Activated CD4-positive, alpha-beta T cell treated with anti-CD3 and anti-CD28 coated beads, Interleukin-2, amount 50 U/mL, for 4 hours (primary cell): Measurements from ENCODE around the gene FCGBP.
"Not testable (repeated sequence)": the region's sequence is repeated elsewhere in the genome, so short reads cannot be mapped to it uniquely, and the experiment has no call there.

Experiments used
- DNase-seq, 2 experiments: peaks; one replicate each; pipeline ENCODE4 v3.0.0-alpha.2; 2020

FCGBP gene

DNA sequence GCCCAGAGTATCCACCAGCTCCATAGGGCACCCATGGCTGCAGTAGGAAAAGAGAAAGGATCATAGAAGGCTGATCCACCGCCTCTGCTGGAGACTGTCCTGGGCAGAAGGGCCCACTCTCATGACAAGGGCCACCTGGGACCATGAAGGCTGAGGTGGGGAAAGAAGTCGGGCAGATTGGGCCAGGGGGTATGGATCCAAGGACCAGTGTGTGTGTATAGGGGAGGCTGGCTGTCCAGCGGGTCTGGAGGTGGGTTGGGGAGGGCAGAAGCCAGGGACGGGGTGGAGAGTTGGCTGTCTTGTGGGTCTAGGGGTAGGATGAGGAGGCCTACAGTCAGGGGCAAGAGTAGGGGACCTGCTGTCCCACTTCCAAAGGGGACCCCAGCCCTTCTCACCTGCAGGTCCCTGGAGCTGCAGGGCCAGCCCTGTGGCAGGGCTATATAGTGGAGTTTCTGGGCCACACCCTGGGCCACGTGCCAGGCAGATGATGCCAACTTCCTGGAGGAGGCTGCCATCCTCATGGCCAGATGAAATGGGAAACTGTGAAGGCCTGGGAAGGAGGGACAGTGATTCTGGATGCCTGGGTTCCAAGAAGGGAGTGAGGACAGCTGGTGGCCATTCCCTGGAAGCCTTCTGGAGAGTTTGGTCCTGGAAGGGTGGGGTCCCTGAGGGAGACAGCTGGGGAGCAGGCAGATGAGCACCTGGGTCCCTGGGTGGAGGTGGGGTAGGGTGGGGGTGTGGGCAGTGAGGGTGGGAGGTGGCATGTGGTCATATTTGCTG, at the start of gene FCGBP:
Gene FCGBP, minus strand, starts transcription at position 51 of the 780 bp plus-strand sequence.
- no peak for DNase-seq

DNA sequence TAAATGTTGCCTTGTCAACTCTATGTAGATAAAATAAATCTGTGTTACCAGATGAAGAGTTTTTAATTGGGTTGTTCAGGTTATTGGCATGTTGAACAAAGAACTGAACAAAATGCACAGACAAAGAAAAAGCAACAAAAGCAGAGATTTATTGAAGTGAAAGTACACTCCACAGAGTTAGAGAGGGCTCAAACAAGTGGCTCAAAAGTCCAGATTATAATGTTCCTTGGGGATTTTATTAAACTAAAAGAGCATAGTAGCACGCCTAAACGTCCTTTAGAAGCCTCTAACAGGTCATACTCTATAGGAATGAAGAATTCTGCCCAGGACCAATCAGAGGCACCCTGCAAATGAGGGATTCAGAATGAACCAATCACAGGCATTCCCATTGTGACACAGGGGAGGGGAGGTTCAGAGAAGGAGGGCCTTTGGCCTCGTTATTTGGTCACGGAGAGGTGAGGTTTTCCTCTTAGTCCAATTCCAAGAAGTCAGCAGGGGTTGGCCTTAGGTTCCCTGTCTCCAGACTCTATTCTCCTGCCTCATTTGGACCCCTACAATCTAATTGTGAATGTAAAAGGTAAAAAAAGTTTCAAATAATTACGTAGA, 49.4 kb upstream of the FCGBP start:
- DNase-seq = no peak

DNA sequence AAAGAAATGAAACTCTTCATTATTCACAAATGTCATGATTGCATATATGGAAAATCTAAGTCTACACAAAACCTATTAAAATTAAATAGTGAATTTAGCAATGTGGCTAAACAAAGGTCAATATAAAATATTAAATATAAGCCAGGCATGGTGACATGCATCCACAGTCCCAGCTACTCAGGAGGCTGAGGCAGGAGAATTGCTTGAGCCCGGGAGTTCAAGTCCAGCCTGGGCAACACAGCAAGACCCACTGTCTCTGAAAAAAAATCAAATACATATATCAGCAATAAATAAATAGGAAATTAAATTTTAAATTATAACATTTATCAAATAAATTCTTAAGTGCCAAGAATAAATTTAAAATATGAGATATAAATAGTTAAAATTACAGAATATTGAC, 48.4 kb upstream of the FCGBP start:
- DNase-seq = no peak

DNA sequence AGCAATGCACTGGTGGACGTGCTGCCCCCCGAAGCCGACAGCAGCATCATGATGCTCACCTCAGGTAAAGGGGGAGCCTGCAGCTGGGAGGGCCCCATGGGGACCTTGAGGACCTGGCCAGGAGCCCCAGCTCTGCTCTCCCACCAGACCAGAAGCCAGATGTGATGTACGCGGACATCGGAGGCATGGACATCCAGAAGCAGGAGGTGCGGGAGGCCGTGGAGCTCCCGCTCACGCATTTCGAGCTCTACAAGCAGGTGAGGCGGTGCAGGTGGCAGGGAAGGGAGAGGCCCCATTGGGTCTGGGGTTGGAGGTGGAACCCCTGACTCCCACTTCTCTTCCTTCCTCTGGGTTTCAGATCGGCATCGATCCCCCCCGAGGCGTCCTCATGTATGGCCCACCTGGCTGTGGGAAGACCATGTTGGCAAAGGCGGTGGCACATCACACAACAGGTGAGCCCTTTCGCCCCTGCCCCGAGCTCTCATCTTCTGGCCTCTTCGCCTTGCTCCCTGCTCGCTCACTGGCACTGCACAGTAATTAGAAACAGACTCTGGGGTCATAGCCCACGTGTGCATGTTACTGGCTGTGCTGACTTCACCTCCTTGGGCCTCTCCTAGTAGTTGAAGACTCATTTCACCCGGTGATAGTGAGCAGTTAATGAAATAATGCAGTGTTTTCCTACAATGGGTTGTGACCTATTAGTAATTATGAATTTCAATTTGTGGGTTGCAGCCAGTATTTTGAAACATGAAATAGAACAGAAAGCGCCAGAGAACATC, 40.1 kb upstream of the FCGBP start:
- no peak for DNase-seq

DNA sequence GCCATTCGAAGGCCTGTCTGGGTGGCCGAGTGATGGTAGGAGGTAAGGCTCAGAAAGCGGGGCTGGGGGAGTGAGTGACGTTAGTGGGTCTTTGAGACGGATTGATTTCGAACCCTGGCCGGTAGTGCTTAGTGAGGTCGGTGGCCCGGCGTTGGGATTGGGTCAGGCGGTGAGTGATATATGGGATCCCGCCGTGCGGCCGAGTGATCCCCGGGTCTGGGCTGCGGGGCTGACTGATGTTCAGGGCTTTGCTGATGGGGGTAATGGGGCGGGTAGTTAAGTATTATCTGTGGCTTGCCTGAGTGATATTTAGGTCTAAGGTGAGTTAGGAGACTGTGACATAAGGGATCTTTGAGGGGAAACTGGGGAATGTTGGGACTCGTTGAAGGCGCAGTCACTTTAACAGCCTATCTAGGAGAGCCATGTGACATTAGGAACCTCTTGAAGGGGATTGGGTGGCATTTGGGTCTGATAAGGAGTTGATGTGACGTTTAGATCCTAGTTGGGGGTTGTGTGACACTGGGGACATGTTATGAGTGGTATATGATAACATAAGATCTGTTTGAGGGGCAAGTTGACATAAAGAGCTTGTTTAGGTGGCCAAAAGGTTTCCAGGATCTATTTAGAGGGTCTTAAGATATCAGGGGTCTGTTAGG, 37.1 kb upstream of the FCGBP start:
- no peak for DNase-seq

DNA sequence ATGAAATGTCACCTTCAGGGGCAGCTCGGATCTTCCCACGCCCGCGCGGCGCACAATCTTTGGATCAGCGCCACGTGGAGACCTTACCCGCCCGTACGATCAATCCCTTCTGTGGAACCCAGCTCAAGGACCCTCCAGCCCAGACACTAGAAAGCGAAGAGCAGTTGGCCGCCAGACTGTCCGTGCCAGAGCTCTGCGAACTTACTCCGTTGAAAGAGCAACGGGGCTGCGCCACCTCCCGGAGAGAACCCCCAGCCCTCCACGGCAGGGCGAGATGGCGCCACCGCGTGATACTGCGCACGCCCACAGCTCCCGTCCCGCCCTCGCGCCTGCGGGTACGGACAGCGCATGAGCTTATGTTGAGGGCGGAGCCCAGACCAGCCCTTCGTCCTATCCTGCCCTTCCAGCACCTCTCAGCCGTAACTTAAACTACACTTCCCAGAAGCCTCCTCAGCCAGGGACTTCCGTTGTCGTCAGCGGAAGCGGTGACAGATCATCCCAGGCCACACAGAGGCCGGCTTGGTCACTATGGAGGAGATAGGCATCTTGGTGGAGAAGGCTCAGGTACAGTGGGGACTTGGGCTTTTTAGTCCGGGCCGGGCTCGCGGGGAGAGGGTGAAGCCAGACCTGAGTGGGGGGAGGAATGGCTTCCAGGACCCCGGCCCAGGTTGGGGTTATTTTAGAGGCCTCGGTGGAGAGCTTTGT, 36.4 kb upstream of the FCGBP start, which contains the start of gene PSMC4:
Gene PSMC4, plus strand, starts transcription at position 491 of the 705 bp plus-strand sequence. Its CDS starts 38 bp downstream, at position 529.
- peak; percentile 97 for DNase-seq

DNA sequence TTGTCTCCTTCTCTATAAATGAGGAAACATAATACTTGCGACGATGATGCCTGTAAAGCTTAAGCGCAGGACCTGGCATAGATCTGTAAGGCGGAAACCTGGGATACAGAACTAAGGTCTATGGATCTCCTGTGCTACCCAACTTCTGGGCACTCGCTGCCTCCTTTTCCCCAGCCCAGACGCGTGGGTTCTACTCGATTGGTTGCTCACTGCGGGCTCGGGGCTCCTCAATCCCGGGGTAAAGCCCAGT, 35.9 kb upstream of the FCGBP start:
- DNase-seq = no peak

DNA sequence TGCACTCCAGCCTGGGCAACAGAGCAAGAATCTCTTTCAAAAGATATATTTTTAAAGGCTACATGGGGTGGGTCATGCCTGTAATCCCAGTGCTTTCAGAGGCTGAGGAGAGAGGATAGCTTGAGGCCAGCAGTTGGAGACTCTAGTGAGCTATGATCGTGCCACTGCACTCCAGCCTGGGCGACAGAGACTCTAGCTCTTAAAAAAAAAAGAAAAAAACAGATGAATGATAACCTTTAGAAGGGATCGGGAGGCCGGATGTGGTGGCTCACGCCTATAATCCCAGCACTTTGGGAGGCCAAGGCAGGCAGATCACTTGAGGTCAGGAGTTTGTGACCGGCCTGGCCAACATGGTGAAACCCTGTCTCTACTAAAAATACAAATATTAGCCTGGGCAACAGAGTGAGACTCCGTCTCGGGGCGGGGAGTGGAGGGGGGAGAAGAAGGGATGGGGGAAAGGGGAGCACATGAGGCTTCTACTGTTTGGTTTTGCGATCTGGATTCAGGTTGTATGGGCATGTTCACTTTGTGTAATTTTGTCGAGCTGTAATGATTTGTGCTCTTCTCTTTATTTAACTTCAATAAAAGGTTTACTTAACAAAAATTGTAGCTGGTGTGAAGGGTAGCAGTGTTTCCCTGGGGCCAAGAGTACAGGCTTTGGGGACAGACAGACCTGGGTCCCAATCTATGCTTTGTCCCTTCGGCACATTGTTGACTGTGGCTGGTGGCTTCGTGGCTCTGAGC, 35.4 kb upstream of the FCGBP start:
- no peak for DNase-seq

DNA sequence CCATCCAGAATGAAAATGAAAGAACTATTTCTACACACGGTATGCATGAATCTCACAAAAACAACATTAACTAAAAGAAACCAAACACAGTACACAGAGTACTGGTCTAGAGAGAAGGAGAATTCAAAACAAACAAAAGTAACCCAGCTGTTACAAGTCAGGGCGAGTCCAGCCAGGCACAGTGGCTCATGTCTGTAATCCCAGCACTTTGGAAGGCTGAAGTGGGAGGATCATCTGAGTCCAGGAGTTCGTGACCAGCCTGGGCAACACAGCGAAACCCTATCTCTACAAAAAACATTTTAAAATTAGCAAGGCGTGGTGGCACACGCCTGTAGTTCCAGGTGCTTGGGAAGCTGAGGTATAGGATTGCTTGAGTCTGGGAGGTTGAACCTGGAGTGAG, 34.8 kb upstream of the FCGBP start:
- DNase-seq = no peak

DNA sequence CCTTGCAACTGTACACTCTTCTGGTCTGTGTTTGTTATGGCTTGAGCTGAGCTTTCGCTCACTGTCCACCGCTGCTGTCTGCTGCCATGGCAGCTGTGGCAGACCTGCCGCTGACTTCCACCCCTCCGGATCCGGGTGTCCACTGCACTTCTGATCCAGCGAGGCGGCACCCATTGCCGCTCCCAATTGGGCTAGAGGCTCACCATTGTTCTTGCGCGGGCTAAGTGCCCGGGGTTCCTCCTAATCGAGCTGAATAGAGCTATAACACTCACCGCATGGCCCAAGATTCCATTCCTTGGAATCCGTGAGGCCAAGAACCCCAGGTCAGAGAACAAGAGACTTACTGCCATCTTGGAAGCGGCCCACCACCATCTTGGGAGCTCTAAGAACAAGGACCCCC, 34.4 kb upstream of the FCGBP start:
- DNase-seq = no peak

DNA sequence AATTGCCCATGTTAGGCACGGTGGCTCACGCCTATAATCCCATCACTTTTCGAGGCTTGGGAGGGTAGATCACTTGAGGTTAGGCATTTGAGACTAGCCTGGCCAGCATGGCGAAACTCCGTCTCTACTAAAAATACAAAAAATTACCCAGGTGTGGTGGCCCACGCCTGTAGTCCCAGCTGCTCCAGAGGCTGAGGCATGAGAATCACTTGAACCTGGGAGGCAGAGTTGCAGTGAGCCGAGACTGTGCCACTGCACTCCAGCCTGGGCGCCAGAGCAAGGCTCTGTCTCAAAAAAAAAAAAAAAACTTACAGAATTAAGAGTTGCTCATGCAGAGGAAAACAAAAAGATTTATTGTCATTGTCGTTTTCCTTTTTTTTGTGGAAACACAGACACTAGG, 33.1 kb upstream of the FCGBP start:
- DNase-seq = no peak

DNA sequence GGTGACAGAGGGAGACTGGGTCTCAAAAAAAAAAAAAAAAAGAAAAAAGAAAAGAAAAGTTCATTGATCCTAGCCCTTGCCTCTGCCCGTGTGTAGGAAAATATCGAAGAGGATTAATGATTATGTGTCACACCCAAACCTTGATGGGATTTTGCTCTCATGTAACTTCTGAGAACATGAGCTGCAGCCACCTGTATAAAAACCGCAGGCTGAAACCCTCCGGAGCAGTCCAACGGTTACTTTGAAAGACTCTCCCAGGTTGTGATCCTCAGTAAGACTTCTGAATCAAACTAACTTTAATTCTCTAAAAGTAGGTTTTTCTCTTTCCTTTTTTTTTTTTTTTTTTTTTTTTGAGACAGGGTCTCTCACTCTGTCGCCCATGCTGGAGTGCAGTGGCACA, 32.2 kb upstream of the FCGBP start:
- DNase-seq = no peak

DNA sequence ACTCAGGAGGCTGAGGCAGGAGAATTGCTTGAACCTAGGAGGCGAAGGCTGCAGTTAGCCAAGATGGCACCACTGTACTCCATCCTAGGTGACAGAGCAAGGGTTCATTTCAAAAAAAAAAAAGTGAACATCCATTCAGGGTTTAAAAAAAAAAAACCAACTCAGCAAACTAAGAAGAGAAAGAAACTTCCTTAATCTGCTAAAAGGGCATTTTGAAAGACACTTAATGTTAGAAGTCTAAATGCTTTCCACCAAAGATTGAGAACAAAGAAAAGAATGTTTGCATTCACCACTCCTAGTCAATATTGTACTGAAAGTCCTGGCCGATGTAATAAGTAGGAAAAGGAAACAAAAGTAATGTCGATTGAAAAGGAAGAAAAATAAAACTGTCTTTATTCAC, 29.5 kb upstream of the FCGBP start:
- DNase-seq = no peak

DNA sequence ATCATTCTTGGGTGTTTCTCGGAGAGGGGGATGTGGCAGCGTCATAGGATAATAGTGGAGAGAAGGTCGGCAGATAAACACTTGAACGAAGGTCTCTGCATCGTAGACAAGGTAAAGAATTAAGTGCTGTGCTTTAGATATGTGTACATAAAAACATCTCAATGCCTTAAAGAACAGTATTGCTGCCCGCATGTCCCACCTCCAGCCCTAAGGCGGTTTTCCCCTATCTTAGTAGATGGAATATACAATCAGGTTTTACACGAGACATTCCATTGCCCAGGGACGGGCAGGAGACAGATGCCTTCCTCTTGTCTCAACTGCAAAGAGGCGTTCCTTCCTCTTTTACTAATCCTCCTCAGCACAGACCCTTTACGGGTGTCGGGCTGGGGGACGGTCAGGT, 25.0 kb upstream of the FCGBP start:
- DNase-seq = not testable (repeated sequence)

DNA sequence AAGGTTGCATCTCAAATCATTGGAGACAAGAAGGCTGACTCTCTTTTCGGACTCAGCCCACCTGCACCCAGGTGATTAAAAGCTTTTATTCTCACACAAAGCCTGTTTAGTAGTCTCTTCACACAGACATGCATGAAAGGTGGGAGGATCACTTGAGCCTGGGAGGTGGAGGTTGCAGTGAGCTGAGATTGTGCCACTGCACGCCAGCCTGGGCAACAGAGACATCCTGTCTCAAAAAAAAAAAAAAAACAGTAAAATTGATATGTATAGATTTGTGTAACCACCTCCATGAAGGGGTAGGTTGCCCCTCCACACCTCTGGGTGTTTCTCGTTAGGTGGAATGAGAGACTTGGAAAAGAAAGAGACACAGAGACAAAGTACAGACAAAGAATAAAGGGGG, 24.5 kb upstream of the FCGBP start:
- not testable (repeated sequence) for DNase-seq

DNA sequence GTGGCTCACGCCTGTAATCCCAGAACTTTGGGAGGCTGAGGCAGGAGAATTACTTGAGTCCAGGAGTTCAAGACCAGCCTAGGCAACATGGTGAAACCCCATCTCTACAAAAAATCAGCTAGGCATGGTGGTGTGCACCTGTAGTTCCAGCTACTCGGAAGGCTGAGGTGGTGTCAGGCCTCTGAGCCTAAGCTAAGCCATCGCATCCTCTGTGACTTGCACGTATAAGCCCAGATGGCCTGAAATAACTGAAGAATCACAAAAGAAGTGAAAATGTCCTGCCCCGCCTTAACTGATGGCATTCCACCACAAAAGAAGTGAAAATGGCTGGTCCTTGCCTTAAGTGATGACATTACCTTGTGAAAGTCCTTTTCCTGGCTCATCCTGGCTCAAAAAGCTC, 23.5 kb upstream of the FCGBP start:
- DNase-seq = not testable (repeated sequence)

DNA sequence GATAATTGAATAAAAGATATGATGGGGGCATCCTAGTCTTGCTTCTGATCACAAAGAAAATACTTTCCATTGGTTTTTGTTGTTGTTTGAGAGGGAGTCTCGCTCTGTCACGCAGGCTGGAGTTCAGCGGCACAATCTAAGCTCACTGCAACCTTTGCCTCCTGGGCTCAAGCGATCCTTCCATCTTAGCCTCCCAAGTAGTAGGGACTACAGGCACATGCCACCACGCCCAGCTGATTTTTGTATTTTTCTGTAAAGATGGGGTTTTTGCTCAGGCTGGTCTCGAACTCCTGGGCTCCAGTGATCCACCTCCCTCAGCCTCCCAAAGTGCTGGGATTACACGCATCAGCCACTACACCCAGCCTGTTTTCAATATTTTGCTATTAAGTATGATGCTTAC, 19.5 kb upstream of the FCGBP start:
- DNase-seq = no peak

DNA sequence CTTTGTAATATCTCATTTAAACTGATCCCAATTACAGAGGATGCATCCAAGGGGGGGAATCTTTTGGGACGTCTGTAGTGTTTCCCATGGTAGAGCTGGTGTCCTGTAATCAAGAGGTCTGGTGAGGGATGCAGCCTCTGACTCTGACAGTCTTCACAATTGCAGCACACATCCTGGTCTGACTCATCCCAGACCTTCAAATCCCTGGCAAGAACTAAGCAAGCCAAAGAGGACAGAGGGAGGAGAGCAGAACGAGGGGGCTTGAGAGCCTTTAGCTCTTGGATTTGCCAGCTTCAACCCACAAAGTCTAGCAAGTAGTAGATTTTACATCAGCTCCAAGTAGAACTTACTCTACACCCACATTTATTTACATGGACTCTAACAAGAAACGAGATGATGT, 17.3 kb upstream of the FCGBP start:
- DNase-seq = no peak

DNA sequence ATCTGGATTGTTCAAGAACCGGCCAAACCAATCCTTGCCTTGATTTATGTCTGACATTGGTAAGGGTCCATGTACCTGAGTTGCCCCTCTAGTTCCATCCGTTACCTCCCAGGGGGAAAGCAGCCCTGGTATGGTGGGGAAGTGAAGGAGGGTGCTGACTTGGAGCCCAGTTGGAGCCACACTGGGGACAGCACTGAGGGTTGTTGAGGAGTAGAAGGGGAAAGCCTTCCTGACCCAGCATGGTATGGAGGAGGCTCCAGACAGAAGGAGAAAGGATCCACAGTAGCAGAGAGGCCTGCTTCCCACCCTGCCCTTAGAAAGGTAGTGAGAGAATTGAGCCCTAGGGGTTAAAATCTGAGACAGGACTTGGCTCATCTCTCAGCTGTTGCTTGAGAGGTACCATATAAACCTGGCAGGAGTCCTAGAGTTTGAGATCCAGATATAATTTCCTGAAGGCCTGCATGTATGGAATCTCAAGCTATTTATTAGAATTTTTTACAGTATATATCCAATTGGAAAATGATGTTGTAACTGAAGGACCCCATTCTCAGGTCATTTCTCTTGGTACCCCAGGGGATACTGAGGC, 16.7 kb upstream of the FCGBP start:
- DNase-seq = no peak

DNA sequence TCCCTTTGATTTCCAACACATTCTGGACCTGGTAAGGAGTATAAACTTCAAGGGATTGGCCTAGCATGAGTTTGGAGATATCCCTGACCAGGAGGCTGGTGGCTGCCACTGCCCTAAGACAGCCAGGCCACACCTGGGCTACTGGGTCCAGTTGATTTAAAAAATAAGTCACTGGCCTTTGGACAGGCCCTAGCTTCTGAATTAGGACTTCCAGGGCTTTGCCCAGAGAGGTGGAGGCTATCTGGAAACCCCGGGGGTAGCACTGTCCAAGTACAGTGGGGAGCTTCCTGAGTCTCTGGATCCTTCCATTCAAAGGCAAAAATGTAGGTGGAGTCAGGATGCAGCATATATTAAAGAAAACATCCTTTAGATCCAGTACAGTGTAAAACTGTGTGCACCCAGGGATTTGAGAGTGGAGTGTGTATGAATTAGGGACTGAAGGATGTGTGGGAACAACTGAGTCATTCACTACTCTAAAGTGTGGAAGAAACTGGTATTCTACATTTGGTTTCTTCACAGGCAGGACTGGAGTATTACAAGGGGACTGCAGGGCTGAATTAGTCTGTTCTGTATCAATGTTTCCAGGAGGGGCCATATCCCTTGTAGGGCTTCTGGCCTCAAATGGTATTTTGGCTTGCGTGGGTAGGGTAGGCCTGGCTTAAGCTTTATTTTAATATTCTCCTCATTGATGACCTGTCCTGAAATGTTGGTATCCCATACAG, 14.8 kb upstream of the FCGBP start:
- no peak for DNase-seq

DNA sequence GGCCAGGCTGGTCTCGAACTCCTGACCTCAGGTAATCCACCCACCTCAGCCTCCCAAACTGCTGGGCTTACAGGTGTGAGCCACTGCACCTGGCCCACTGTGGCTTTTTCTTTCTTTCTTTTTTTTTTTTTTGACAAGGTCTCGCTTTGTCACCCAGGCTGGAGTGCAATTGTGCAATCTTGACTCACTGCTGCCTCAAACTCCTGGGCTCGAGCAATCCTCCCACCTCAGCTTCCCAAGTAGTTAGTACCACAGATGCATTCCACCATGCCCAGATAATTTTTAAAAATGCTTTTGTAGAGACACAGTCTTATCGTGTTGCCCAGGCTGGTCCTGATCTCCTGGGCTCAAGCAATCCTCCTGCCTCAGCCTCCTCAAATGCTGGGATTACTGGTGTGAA, 12.1 kb upstream of the FCGBP start:
- no peak for DNase-seq
